Esophagus mucosa (tissue), 1 donor: Measurements from ENCODE around the gene E2F6. TPM values are rescaled to one million over a fixed set of nuclear protein-coding genes. Genes with fewer than 3 reads are reported as not detected.
"Not testable (repeated sequence)": the region's sequence is repeated elsewhere in the genome, so short reads cannot be mapped to it uniquely, and the experiment has no call there.

ENCODE experiments used
- ATAC-seq: fragments of 200-7000 bp; cut with Tn5 transposase; one replicate; pipeline ENCODE4 v1.9.1; 2020
- total RNA-seq: library from RNA; stranded (reverse); gene quantifications from one replicate; pipeline ENCODE4 v1.2.4, GENCODE V29; 2023
- donor health status: DM: yes; HTN: yes; CAD: no.

E2F6 gene
- total RNA-seq, 1 donor from 2014 or later, result 5.0 TPM

- no peak for ATAC-seq
Observed at GRCh38 chr2:11411768-11412448, 54.1 kb downstream of the E2F6 start.

- no peak for ATAC-seq
Observed at GRCh38 chr2:11411244-11411643, 54.7 kb downstream of the E2F6 start.

- ATAC-seq, result no peak
Observed at GRCh38 chr2:11410101-11410500, 55.9 kb downstream of the E2F6 start.

- no peak for ATAC-seq
Observed at GRCh38 chr2:11409572-11409959, 56.4 kb downstream of the E2F6 start.

GRCh38 chr2:11408959-11409571 lies 56.9 kb downstream of the E2F6 start:
- ATAC-seq, result no peak

GRCh38 chr2:11407413-11407812 lies 58.5 kb downstream of the E2F6 start:
- no peak for ATAC-seq

- no peak for ATAC-seq
Observed at GRCh38 chr2:11406958-11407381, 59.0 kb downstream of the E2F6 start.

- no peak for ATAC-seq
Observed at GRCh38 chr2:11406267-11406957, 59.5 kb downstream of the E2F6 start.

GRCh38 chr2:11405599-11406266 lies 60.2 kb downstream of the E2F6 start:
- no peak for ATAC-seq

- ATAC-seq, result not testable (repeated sequence)
Observed at GRCh38 chr2:11405074-11405406, 60.9 kb downstream of the E2F6 start.

- no peak for ATAC-seq
Observed at GRCh38 chr2:11404376-11405073, 61.4 kb downstream of the E2F6 start.

- ATAC-seq, result no peak
Observed at GRCh38 chr2:11402436-11402835, 63.5 kb downstream of the E2F6 start.

GRCh38 chr2:11399438-11399762 lies 66.6 kb downstream of the E2F6 start:
- ATAC-seq, result no peak

- no peak for ATAC-seq
Observed at GRCh38 chr2:11398750-11399437, 67.1 kb downstream of the E2F6 start.

GRCh38 chr2:11397513-11397912 lies 68.4 kb downstream of the E2F6 start:
- ATAC-seq, result no peak

- ATAC-seq, result no peak
Observed at GRCh38 chr2:11396467-11397445, 69.2 kb downstream of the E2F6 start.

- ATAC-seq, result no peak
Observed at GRCh38 chr2:11396021-11396420, 69.9 kb downstream of the E2F6 start.

- no peak for ATAC-seq
Observed at GRCh38 chr2:11395389-11395788, 70.6 kb downstream of the E2F6 start.
